Panc1 (cell line): ENCODE results near the gene SLC22A12.

Experiments used
- CTCF ChIP-seq: fragments of 450-650 bp; IDR thresholded peaks from 2 replicates; pipeline ENCODE4 v1.5.1; 2017; ENCODE audit warnings: mild to moderate bottlenecking
- POLR2AphosphoS5 ChIP-seq: IDR thresholded peaks from 2 replicates; pipeline ENCODE4 v1.6.1; 2012; ENCODE audit warnings: mild to moderate bottlenecking, low read depth, low read length, moderate library complexity
- REST ChIP-seq, 2 experiments: IDR thresholded peaks; 2 replicates each; pipeline ENCODE4 v1.6.1; 2011 to 2012; ENCODE audit warnings: low read depth in 2 of 2, control low read depth in 1 of 2, low read length in 1 of 2, mild to moderate bottlenecking in 1 of 2, moderate library complexity in 1 of 2; ENCODE audit not compliant: insufficient read depth in 1 of 2
- SIN3A ChIP-seq: IDR thresholded peaks from 2 replicates; pipeline ENCODE4 v1.6.1; 2012; ENCODE audit warnings: low read depth, mild to moderate bottlenecking, low read length, moderate library complexity, borderline replicate concordance; ENCODE audit not compliant: insufficient read depth

DNA sequence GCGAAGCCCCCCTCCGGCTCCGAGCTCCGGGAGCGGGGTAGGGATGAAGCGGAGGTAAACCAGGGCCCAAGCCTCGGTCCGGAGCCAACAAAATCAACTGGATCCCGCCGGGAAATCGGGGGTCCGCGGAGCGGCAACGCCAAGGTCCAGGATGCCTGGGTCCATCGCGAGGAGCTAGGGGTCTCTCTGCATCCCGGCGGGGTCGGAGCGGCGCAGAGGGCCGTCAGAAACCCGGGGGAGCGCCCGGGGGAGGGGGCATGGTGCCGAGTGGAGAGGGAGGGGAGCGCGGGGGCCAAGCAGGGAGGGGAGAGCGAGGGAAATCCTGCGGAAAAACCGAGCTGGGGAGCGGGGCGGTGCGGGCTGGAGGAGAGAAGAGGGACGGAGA lies 51.8 kb downstream of the SLC22A12 start:
- TF ChIP-seq CTCF (no peak), SIN3A (no peak), POLR2AphosphoS5 (no peak), REST (IDR thresholded peaks at IDR 0.05; ENCODE audit: insufficient read depth in 1 of 2, low read depth in 2 of 2, low read length in 1 of 2) (no peak)
